ENCODE measurements around the gene GLIS2.

- TF ChIP-seq, protein P1, sequence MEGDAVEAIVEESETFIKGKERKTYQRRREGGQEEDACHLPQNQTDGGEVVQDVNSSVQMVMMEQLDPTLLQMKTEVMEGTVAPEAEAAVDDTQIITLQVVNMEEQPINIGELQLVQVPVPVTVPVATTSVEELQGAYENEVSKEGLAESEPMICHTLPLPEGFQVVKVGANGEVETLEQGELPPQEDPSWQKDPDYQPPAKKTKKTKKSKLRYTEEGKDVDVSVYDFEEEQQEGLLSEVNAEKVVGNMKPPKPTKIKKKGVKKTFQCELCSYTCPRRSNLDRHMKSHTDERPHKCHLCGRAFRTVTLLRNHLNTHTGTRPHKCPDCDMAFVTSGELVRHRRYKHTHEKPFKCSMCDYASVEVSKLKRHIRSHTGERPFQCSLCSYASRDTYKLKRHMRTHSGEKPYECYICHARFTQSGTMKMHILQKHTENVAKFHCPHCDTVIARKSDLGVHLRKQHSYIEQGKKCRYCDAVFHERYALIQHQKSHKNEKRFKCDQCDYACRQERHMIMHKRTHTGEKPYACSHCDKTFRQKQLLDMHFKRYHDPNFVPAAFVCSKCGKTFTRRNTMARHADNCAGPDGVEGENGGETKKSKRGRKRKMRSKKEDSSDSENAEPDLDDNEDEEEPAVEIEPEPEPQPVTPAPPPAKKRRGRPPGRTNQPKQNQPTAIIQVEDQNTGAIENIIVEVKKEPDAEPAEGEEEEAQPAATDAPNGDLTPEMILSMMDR (conservative IDR thresholded peaks at IDR 0.05 in 1 of 2, IDR thresholded peaks at IDR 0.05 in 1 of 2; ENCODE audit: extremely low read depth in 1 of 2, insufficient read depth in 1 of 2, low read depth in 1 of 2, low read length in 2 of 2), result no peak
- no peak for TF ChIP-seq EZH2 (IDR thresholded peaks at IDR 0.05; ENCODE audit: borderline replicate concordance, low read length)
These were observed 45.3 kb upstream of the GLIS2 start for GRCh38 chr16:4270595-4270994.

Data from mammary epithelial cell (primary cell).